Glutamatergic neuron (in vitro differentiated cells): ENCODE measurements around the gene WIPF1. TPM values are rescaled to one million over a fixed set of nuclear protein-coding genes. Genes with fewer than 3 reads are reported as not detected.

ENCODE experiments used
- DNase-seq: peaks from one replicate; pipeline ENCODE4 v3.0.0; 2022
- H3K27ac Mint-ChIP-seq: one replicate; pipeline ENCODE4 v1.8.0; 2020; ENCODE audit warnings: mild to moderate bottlenecking, mixed read lengths, inconsistent platforms; ENCODE audit not compliant: unreplicated experiment
- H3K27me3 Mint-ChIP-seq: one replicate; pipeline ENCODE4 v1.8.0; 2020; ENCODE audit warnings: mild to moderate bottlenecking, moderate library complexity, mixed read lengths, inconsistent platforms; ENCODE audit not compliant: unreplicated experiment
- H3K36me3 Mint-ChIP-seq: one replicate; pipeline ENCODE4 v1.8.0; 2020; ENCODE audit warnings: mild to moderate bottlenecking, mixed read lengths, inconsistent platforms; ENCODE audit not compliant: unreplicated experiment
- H3K4me1 Mint-ChIP-seq: one replicate; pipeline ENCODE4 v1.8.0; 2020; ENCODE audit warnings: mild to moderate bottlenecking, low read depth, mixed read lengths, inconsistent platforms; ENCODE audit not compliant: unreplicated experiment
- H3K4me3 Mint-ChIP-seq: one replicate; pipeline ENCODE4 v1.8.0; 2020; ENCODE audit warnings: mild to moderate bottlenecking, mixed read lengths, inconsistent platforms; ENCODE audit not compliant: unreplicated experiment
- H3K9me3 Mint-ChIP-seq: one replicate; pipeline ENCODE4 v1.8.0; 2020; ENCODE audit warnings: mild to moderate bottlenecking, moderate library complexity, mixed read lengths, inconsistent platforms; ENCODE audit not compliant: unreplicated experiment
- total RNA-seq: library from RNA; stranded (reverse); fragmentation: NEBNext Ultra II Directional; extraction: Animal tissue kit (Norgen Biotek cat#: 25700); gene quantifications from one replicate; pipeline ENCODE4 v1.2.1, GENCODE V29; 2021; ENCODE audit not compliant: unreplicated experiment
- TF ChIP-seq, protein P1 (sequence below): fragments of 200-600 bp; sonication (generic); IDR thresholded peaks from one replicate; pipeline ENCODE4 v1.5.0; 2021; ENCODE audit not compliant: partially characterized antibody, unreplicated experiment

The WIPF1 gene
- total RNA-seq, 1 donor from 2014 or later, result 15.5 TPM

- H3K27ac Mint-ChIP-seq, result no peak overlapping the region
- TF ChIP-seq, protein P1, sequence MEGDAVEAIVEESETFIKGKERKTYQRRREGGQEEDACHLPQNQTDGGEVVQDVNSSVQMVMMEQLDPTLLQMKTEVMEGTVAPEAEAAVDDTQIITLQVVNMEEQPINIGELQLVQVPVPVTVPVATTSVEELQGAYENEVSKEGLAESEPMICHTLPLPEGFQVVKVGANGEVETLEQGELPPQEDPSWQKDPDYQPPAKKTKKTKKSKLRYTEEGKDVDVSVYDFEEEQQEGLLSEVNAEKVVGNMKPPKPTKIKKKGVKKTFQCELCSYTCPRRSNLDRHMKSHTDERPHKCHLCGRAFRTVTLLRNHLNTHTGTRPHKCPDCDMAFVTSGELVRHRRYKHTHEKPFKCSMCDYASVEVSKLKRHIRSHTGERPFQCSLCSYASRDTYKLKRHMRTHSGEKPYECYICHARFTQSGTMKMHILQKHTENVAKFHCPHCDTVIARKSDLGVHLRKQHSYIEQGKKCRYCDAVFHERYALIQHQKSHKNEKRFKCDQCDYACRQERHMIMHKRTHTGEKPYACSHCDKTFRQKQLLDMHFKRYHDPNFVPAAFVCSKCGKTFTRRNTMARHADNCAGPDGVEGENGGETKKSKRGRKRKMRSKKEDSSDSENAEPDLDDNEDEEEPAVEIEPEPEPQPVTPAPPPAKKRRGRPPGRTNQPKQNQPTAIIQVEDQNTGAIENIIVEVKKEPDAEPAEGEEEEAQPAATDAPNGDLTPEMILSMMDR, result no peak
- no peak overlapping the region for H3K4me3 Mint-ChIP-seq
- H3K27me3 Mint-ChIP-seq, result peaks cover 5% of the 10 kb centered on the region
- no peaks in the 10 kb centered on the region for H3K9me3 Mint-ChIP-seq
- DNase-seq, result no peak
- no peaks in the 10 kb centered on the region for H3K36me3 Mint-ChIP-seq
- peaks cover 13% of the 10 kb centered on the region for H3K4me1 Mint-ChIP-seq
Measured at GRCh38 chr2:174589334-174589733, 8.3 kb downstream of the WIPF1 start.

DNA sequence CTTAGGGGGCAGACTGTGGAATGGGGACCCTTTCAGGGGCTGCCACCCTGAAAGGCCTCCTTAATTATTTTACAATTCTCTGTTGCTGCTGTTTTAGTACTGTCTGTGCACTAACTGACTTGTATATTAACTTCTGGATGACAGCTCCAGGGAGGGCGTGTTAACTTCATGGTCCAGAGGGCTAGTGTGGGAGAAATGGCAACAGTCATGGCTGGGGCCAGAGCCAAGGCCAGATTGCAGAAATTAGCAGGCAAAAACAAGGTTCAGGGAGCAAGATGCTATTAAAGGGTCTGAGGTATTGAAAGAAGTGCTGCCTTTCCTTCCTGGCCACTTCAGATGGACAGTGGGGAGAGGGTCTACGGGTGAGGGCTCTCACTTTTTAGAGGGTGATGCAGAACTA lies 9.1 kb downstream of the WIPF1 start:
- Mint-ChIP-seq H3K4me1 (peaks cover 7% of the 10 kb centered on the region), H3K9me3 (no peaks in the 10 kb centered on the region)
- TF ChIP-seq, protein P1, result no peak

GRCh38 chr2:174587579-174587978 lies 10.0 kb downstream of the WIPF1 start:
- TF ChIP-seq, protein P1, result no peak
- Mint-ChIP-seq H3K27ac (no peak overlapping the region), H3K4me3 (no peak overlapping the region), H3K36me3 (no peaks in the 10 kb centered on the region), H3K27me3 (peaks cover 5% of the 10 kb centered on the region), H3K9me3 (peaks cover 2% of the 10 kb centered on the region), H3K4me1 (peaks cover 3% of the 10 kb centered on the region)
- DNase-seq, result no peak

More for the DNA sequence above, 9.1 kb downstream of the WIPF1 start:
- Mint-ChIP-seq H3K27me3 (peaks cover 5% of the 10 kb centered on the region), H3K36me3 (no peaks in the 10 kb centered on the region), H3K27ac (no peak overlapping the region), H3K4me3 (no peak overlapping the region)
- no peak for DNase-seq

DNA sequence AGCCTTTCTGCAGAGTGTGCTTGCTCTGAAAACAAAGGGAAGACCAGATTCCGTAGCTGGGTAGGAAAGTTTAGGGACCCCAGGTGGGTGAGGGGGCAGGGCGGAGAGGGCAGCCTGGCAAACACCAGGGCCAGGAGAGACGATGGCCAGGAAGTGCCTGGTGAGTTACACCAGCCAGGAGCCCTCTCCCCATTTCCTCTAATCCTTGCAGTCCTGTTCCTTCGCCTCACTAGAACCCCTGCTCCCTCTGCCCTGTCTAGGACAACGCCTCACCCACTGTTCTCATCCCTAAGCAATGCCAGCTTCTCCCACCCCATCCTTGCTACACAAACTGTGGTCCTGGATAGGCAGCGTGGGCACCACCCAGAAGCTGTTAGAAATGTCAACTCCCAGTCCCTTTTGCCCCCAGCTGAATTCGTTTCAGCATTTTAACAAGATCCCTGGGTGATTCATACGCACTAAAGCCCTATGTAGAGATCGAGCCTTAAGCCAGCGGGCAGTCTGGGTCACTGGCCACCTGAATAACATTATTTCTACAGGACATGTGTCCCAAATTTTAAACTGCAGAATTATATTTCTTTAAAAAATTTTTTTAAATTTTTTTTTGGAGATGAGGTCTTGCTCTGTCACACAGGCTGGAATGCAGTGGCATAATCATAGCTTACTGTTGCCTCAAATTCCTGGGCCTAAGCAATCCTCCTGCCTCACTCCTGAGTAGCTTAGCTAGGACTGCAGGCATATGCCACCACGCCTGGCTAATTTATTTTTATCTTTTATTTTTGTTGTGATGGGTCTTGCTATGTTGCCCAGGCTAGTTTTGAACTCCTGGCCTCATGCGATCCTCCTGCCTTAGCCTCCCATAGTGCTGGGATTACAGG lies 10.9 kb downstream of the WIPF1 start:
- Mint-ChIP-seq H3K36me3 (no peaks in the 10 kb centered on the region), H3K27ac (no peak overlapping the region), H3K4me3 (no peak overlapping the region), H3K9me3 (peaks cover 2% of the 10 kb centered on the region), H3K27me3 (peaks cover 5% of the 10 kb centered on the region), H3K4me1 (peaks cover 3% of the 10 kb centered on the region)
- TF ChIP-seq, protein P1, result no peak
- DNase-seq, result no peak

GRCh38 chr2:174585657-174586252 lies 11.8 kb downstream of the WIPF1 start:
- H3K9me3 Mint-ChIP-seq, result peaks cover 2% of the 10 kb centered on the region
- peaks cover 3% of the 10 kb centered on the region for H3K4me1 Mint-ChIP-seq
- H3K4me3 Mint-ChIP-seq, result no peak overlapping the region
- H3K36me3 Mint-ChIP-seq, result no peaks in the 10 kb centered on the region
- H3K27me3 Mint-ChIP-seq, result peaks cover 5% of the 10 kb centered on the region
- TF ChIP-seq, protein P1, result no peak
- H3K27ac Mint-ChIP-seq, result no peak overlapping the region
- no peak for DNase-seq
